HepG2 (cell line): ENCODE data around the gene JTB. TPM values are rescaled to one million over a fixed set of nuclear protein-coding genes. Genes with fewer than 3 reads are reported as not detected.
A peak's percentile ranks its signal among the peaks of the same experiment; 100 is the strongest.

Experiments
- CEBPB ChIP-seq: IDR thresholded peaks from 2 replicates; pipeline ENCODE4 v1.6.1; 2011; ENCODE audit warnings: low read depth, low read length, improper control_type of control experiment, borderline replicate concordance
- FOXO4 ChIP-seq: sonication (generic); formaldehyde crosslinking; conservative IDR thresholded peaks from 2 replicates; pipeline ENCODE4 v1.8.1; 2023; ENCODE audit warnings: missing genetic modification reagents
- GPN1 ChIP-seq: sonication (generic); formaldehyde crosslinking; IDR thresholded peaks from 2 replicates; pipeline ENCODE4 v1.5.1; 2020; ENCODE audit warnings: missing genetic modification reagents, borderline replicate concordance
- JUN ChIP-seq: sonication (generic); formaldehyde crosslinking; IDR thresholded peaks from 2 replicates; pipeline ENCODE4 v1.4.0; 2020; ENCODE audit warnings: mild to moderate bottlenecking, missing genetic modification reagents
- KLF12 ChIP-seq: sonication (generic); formaldehyde crosslinking; IDR thresholded peaks from 2 replicates; pipeline ENCODE4 v1.4.0; 2020; ENCODE audit warnings: missing genetic modification reagents, borderline replicate concordance
- MAFG ChIP-seq: sonication (generic); formaldehyde crosslinking; IDR thresholded peaks from 2 replicates; pipeline ENCODE4 v1.5.1; 2020; ENCODE audit warnings: mild to moderate bottlenecking, missing genetic modification reagents
- MIXL1 ChIP-seq: IDR thresholded peaks from 2 replicates; pipeline ENCODE4 v1.6.1; 2016
- NR2F2 ChIP-seq: IDR thresholded peaks from 2 replicates; pipeline ENCODE4 v1.6.1; 2012; ENCODE audit warnings: low read depth, inconsistent platforms, borderline replicate concordance
- PBX3 ChIP-seq: sonication (generic); formaldehyde crosslinking; IDR thresholded peaks from 2 replicates; pipeline ENCODE4 v1.8.1; 2023; ENCODE audit warnings: missing genetic modification reagents, inconsistent platforms, borderline replicate concordance
- RXRA ChIP-seq: sonication (generic); formaldehyde crosslinking; IDR thresholded peaks from 2 replicates; pipeline ENCODE4 v1.5.1; 2020; ENCODE audit warnings: missing genetic modification reagents
- SIX4 ChIP-seq: sonication (generic); formaldehyde crosslinking; IDR thresholded peaks from 2 replicates; pipeline ENCODE4 v1.4.0; 2020; ENCODE audit warnings: missing genetic modification reagents
- SSRP1 ChIP-seq: IDR thresholded peaks from 2 replicates; pipeline ENCODE4 v1.6.1; 2016; ENCODE audit warnings: control low read depth
- TEF ChIP-seq: sonication (generic); formaldehyde crosslinking; IDR thresholded peaks from 2 replicates; pipeline ENCODE4 v1.5.0; 2020; ENCODE audit warnings: missing genetic modification reagents
- TFE3 ChIP-seq: IDR thresholded peaks from 2 replicates; pipeline ENCODE4 v1.6.1; 2016
- TMF1 ChIP-seq: sonication (generic); formaldehyde crosslinking; IDR thresholded peaks from 2 replicates; pipeline ENCODE4 v1.8.1; 2022; ENCODE audit warnings: low read depth, missing genetic modification reagents
- ZBTB25 ChIP-seq: IDR thresholded peaks from 2 replicates; pipeline ENCODE4 v1.6.1; 2018; ENCODE audit warnings: missing genetic modification reagents
- ZBTB34 ChIP-seq: sonication (generic); formaldehyde crosslinking; IDR thresholded peaks from 2 replicates; pipeline ENCODE4 v1.8.0; 2022; ENCODE audit warnings: mild to moderate bottlenecking, missing genetic modification reagents
- ZBTB43 ChIP-seq: sonication (generic); formaldehyde crosslinking; conservative IDR thresholded peaks from 2 replicates; pipeline ENCODE4 v1.4.0; 2020; ENCODE audit warnings: missing genetic modification reagents
- ZNF143 ChIP-seq: sonication (generic); formaldehyde crosslinking; IDR thresholded peaks from 2 replicates; pipeline ENCODE4 v1.4.0; 2020; ENCODE audit warnings: missing genetic modification reagents
- ZNF329 ChIP-seq: sonication (generic); formaldehyde crosslinking; IDR thresholded peaks from 2 replicates; pipeline ENCODE4 v1.9.0; 2021; ENCODE audit warnings: low read depth, mild to moderate bottlenecking, missing genetic modification reagents
- ZNF550 ChIP-seq: sonication (generic); formaldehyde crosslinking; IDR thresholded peaks from 2 replicates; pipeline ENCODE4 v1.4.0; 2020; ENCODE audit warnings: mild to moderate bottlenecking, missing genetic modification reagents, borderline replicate concordance
- ZNF747 ChIP-seq: sonication (generic); formaldehyde crosslinking; IDR thresholded peaks from 2 replicates; pipeline ENCODE4 v1.8.1; 2023; ENCODE audit warnings: missing genetic modification reagents, mild to moderate bottlenecking, borderline replicate concordance
- ZNF788 ChIP-seq: sonication (generic); formaldehyde crosslinking; IDR thresholded peaks from 2 replicates; pipeline ENCODE4 v1.5.0; 2020; ENCODE audit warnings: mild to moderate bottlenecking, missing genetic modification reagents, borderline replicate concordance
- polyA plus RNA-seq, 8 experiments: library from polyadenylated mRNA; depleted of rRNA in 3 of 8; stranded (reverse) in 7 of 8; unstranded in 1 of 8; fragments of >200 nt; fragmentation: Illumina TruSeq in 4 of 8; extraction: Trizol in 4 of 8; gene quantifications; 2 replicates each; pipeline versions ENCODE4 v1.2.1 to v1.2.3, GENCODE V29; 2011 to 2016; ENCODE audit warnings: low read depth in 4 of 8, missing spikeins in 1 of 8, mixed read lengths in 1 of 8; ENCODE audit not compliant: insufficient read depth in 1 of 8
- total RNA-seq, 5 experiments: library from RNA; depleted of rRNA; stranded (reverse); fragments of >200 nt; fragmentation: Illumina TruSeq; extraction: Trizol; gene quantifications; 2 replicates each; pipeline ENCODE4 v1.2.3, GENCODE V29; 2016; ENCODE audit warnings: low read depth in 1 of 5

Gene JTB
- total and polyA plus RNA-seq, 2 of the 13 experiments (the other 11 are each of a cell fraction or from before 2014, with no cell fraction given), result 96.7 to 99.2 TPM

GRCh38 chr1:153963850-153964331, 13.6 kb downstream of the JTB start (continued):
- TF ChIP-seq FOXO4 (CRISPR knock-in tag) (no peak), MIXL1 (no peak), ZBTB43 (CRISPR knock-in tag) (no peak), KLF12 (CRISPR knock-in tag) (no peak), JUN (CRISPR knock-in tag) (no peak), ZNF747 (CRISPR knock-in tag) (0 out of 2 replicates have a peak, but pooled peaks have one; percentile 38), ZBTB34 (CRISPR knock-in tag) (no peak), PBX3 (CRISPR knock-in tag) (no peak), SIX4 (no peak), MAFG (CRISPR knock-in tag) (no peak), ZBTB25 (CRISPR knock-in tag) (no peak), CEBPB (no peak), GPN1 (CRISPR knock-in tag) (no peak), ZNF143 (CRISPR knock-in tag) (no peak), TMF1 (CRISPR knock-in tag) (no peak), ZNF329 (CRISPR knock-in tag) (no peak), TEF (CRISPR knock-in tag) (no peak), ZNF550 (CRISPR knock-in tag) (no peak), ZNF788 (CRISPR knock-in tag) (0 out of 2 replicates have a peak, but pooled peaks have one; percentile 42), NR2F2 (no peak), SSRP1 (CRISPR knock-in tag) (no peak), RXRA (CRISPR knock-in tag) (no peak), TFE3 (CRISPR knock-in tag) (no peak)
